Right hindlimb (tissue), 1 donor: Measurements from ENCODE around the gene ZC3H12D.
"Not testable (repeated sequence)": the region's sequence is repeated elsewhere in the genome, so short reads cannot be mapped to it uniquely, and the experiment has no call there.

Experiments
- DNase-seq: peaks from one replicate; pipeline ENCODE4 v3.0.0-alpha.2; 2018

The ZC3H12D gene

DNA sequence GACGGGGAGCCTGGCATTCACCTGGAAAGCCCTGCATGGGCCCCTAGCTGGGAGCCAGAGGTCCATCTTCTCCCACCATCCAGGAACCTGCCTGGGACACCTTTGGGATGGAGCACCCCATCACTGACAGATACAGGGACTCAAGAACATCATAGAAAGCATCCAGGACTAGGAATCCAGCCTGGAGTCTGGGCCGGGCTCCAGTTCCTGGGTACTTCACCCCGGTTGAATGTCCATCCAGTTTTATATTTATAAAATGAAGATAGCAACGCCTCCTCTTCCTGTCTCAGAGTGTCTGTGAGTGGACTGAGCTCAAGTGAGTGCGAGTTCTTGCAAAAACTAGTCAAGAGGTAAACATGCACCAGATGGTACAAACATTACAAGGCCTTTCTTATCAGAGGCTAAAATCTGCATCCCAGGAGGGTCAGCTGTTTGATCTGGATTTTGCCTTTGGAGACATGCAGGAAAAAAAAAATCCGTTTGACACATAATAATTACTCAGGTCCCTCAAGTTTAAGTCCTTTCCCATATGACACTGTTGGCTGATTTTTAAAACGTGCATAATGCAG, 27.4 kb downstream of the ZC3H12D start:
- no peak for DNase-seq

DNA sequence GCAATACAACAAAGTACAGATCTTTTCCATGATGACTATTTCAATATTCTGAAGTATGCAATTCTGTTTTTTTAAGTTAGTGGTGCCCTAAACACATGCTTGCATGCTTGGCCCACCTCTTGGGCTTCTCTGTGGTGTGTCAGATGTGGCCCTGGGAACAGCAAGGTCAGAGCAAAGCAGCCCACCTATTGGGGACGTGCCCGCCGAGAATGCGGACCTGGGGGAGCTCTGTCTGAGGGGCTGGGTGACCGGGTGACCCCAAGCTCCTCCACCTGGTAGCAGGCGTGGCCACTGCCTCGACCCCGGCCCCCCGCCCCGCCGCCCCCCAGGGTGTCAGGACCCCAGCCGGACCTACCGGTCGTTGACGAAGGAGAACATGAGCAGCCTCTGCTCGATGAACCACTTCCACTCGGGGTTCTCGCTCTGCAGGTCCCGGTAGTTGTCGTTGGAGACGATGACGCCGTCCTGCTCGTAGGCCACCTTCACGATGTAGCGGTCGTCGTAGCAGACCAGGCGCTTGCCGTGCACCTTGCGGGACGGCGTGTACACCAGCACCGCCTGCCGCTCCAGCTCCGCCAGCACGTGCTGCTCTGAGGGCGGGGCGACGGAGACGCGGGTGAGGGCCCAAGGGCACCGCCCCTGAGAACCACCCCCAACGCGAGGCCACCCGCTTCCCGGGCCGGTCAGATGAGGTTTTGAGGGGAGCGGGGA, 28.3 kb downstream of the ZC3H12D start:
- no peak for DNase-seq

DNA sequence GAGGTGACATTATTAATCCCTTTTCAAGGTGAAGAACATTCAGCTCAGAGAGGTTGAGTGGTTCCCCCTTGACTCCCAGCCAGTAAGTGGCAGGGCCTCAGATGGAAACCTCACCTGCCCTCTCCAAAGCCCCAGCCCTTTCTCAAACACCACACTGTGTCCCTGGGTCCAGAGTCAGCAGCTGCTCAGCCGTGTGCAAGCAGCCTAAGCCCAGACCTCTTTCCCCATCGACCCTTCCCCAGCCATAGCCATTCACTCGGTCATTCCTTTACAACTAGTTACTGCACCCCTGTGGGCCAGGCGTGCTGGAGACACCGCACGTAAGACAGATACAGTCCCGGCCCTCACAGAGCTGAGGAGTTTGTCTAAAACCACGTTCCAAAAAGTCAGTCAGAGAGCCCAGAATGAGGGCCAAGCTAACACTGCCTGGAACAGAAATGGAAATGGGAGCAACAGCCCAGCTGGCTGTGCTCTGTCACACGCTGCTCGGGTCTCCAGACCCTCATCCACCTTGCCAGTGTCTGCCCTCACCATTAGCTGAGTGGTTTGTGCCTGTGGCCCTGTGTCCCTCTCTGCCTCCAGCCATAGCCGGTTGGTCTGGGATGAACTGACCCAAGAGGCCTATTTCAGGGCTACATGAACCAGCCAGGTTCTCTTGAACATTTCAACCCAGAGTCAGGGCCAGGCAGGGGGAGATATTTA, 29.6 kb downstream of the ZC3H12D start:
- no peak for DNase-seq

DNA sequence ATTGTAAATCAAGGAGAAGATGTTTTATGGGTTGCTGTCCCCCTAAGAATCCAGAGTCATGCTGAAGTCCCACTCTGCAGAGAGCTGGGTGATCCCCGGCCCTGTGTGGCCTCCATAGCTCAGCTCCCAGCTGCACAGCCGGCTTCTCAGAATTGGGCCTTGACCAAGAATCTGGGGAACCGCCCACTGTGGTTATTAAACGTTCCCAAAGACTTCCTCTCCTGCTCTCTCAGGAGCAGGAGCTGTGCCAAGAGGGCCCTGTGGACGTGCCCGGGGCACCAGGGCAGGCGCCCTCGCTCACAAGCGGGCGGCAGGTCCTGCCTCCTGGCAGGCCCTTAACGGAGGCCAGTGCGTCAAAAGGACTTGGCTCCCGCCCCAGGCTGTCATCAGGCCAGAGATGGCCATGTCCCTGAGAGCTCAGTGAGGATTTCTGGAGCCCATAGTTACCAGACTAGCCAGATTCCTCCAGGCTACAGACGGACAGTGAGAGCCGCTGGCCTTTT, 30.4 kb downstream of the ZC3H12D start:
- DNase-seq: peak; percentile 90

DNA sequence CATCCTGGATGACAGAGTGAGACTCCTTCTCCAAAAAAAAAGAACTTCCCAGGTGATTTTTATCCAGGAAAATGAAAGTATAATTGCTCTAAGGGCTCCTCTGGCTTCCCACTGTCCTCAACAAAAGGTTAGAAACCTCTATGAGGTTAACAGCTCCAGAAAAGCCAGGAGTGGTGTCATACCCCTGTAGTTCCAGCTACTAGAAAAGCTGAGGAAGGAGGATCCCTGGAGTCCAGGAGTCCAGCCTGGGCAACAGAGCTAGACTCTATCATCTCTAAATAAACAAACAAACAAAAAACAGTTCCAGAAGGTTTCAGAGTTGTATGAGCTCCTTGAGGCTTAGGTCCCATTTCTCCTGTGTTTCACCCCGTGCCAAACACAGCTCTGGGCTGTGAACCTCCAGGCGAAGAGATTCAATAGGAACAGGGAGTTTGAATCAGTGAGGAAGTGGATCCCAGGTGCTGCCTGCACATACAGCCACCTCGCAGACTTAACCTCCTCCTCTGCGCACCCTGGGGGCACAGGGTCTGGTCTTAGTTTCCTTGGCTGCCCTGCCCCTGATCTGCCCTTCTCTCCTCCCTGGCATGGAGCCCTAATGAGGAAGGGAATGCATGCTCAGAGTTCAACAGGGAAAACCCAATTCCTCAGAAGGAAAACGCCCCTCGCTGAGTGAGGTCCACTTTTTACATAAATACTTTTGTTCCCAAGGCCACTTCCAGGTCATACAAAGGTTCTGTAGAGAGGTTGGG, 31.0 kb downstream of the ZC3H12D start:
- no peak for DNase-seq

DNA sequence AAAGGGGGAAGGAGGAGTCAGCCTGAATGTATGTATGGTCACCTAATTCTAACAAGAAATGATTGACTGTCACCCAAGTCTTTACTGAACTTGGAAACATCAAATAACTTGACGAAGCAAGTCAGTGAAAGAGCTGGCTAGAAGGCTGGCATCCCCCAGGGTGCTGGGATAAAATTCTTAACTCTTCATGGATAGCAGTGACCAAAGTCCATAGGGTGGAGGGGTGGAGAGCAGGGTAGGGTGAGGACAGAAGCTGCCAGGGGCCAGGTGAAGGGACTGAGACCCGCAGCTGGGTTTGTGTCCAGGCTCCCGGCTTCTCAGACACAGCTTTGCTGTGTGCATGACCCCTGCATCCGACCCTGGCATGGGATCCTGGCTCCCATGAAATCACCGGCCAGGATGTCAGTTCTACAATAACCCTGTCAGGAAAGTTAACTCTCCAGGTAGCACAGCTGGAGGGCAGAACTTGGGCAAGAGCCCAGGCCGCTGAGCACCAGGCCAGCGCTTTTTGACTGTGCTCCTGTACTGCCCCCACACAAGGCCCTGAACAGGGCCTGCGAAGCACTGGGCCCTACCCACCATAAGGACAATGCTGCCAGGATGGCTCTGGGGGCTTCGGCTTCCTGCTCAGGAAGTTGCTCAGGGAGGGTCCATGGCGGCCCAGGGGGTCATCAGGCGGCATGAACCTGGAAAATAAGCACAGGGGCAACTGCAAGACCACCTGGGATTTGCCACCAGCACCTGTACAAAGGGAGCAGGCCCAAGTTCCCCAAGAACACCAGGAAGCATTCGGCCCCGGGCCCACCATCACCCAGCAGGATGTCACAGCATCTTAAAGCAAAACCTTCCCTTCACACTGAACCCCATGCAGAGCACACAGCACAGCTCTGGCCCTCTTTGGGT, 32.5 kb downstream of the ZC3H12D start:
- no peak for DNase-seq

DNA sequence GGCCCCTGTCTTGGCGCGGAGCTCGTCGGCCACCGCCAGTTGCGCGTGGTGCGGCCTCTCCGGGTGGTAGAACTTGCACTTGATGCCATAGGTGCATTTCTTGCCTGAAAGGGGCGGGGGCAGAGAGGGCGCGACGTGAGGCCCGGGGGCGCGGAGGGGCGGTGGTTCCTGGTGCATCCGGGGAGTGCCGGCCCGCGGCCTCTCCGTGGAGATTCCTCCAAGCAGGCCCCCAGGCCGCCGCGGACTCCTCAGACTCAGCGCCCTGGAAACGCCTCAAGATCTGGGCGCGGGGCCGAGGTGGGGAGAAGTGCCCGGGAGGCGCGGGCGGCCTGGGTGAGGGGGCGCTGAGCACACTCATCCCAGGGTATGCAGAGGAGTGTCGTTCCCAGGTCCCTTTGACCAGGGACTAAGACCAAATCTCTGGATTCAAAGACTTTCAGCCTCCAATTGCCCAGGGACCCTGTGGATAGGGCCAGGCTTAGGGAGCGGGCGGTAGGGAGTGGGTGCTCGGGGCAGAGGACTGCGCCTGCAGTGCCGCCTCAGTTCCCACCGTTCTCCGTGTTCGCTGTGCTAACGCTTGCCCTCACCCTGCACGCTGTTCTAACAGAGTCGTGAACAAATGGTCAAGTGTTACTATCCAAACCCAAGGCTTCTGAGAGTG, 33.3 kb downstream of the ZC3H12D start:
- no peak for DNase-seq

DNA sequence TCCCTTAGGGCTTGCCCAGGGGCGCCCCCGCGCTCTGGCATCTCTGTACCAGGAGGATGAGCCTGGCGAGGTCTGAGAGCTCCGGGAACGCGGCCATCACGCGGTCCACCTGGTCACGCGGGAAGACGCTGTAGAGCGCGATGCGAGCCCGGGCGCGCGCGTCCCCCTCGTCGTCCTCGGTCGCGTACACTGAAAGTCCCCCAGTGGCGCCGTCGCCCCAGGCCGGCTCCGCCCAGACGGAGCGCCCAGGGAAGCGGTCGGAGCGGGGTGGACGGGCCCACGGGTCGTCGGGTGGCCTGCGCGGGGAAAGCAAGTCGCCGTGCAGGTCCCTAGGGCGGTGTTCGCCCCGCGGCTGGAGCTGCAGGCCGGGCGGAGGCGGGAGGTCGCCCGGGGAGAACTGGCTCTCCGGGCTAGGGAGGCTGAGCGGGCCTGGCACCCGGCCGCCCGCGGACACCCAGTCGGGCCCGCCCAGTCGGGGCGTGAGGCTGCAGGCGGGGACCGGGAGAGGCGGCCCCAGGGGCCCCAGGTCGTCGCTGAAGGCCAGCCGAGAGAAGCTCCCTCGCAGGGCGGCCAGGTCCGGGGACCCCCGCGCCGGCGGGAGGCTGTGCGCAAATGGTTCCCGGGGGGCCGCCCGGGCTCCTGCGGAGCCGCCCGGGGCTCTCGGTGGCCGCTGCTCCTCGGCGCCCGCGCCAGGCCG, 34.0 kb downstream of the ZC3H12D start:
- no peak for DNase-seq

DNA sequence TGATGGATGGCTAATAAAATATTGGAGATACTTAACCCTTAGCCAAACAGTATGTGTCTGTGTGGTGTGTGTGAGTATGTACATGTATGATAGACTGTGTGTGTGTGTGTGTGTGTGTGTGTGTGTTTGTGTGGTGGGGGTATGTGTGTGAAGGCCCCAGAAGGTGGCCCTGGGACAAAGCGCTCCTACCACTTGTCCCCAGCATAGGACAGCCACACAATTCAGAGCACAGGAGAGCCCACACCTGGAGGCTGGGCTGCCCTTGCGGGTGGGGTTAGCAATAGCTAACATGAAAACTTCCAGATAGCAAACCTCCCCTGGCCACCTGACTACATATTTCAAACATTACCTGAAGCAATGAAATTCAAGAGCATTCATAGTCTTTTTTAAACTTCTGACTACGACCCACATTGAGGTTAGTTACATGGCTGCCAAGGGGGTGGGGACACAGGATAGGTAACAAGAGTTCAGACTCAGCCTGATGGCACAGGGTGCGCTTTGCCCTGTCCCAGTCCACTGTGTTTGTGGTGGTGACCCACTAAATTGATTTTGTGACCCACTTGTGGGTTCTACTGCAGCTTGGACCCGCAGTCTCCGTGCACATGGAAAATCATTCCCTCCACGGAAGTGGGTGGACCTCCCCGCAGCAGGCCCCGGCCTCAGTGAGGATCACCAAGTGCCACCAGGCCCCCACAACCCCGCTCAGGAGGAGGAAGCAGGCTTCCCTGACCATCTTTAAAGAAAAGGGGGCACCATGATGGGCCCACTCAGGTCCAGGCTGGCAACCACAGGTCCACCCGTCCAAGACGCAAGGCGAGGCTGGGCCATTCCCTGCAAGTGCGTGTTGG, 34.8 kb downstream of the ZC3H12D start:
- DNase-seq: no peak

DNA sequence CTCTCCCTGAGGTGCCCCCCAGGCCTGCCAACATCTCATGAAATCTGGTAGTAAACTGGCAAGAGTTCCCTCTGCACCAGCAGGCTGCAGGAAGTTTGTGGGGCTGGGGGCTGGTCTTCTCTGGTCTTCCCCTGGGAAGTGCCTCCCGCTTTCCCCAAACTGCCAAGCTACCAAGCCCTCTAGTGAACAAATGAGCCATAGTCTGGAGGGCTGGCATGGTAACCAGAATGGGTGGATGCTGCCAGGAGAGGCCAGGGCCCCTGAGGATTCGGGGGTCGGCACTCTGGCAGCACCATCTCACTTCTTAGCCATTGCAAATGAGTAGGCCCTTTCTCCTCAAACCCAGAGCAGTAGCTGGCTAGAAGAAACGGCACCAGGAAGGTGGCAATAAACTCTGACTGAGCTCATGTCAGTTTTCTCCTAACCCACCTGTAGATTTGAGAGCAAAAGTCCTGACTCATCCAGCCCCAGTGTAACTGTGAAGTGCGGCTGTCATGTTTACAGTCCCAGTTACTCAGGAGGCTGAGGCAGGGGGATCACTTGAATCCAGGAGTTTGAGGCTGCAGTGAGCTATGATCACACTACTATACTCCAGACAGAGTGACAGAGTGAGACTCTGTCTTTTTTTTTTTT, 35.9 kb downstream of the ZC3H12D start:
- DNase-seq: no peak

DNA sequence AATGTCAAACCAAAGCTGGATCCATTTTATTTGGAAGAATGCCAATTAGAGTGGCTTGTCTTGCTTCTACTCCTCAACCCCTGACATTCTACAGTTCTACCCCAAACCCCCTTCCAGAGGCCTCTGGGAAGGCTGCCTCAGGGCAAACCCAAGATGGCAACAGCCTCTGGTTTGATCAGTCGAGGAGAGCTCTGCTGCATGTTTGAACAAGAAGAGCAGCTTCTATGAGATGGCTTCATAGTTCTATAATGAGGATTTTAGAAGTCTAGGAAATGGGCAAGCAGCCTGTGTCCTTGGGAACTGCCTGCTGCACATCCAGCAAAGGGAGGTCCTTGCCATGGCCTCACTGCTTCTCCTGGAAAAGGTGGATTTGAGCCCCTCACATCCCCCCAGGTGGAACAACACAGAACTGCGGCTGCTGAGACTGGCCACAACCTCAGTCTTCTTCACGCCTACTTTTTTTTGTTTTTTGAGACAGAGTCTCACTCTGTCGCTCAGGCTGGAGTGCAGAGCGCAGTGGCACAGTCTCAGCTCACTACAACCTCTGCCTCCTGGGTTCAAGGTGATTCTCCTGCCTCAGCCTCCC, 37.9 kb downstream of the ZC3H12D start:
- no peak for DNase-seq

DNA sequence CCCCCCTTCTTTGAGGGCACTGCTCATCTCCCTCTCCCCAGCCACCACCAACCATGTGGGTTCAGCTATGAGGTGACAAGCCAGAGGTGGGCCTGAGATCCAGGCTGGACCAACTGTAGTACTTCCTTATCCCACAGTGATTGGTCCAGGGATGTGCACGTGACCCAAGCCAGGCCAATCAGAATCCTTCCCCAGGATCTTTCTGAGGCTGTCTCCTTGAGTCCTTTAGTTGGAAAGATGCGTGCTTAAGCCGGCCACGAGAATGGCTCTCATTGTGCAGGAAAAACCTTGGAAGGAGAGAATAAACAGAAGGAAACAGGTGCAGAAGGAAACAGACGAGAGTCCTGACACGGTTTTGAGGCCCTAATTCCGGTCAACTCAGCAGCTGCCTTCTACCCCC, 39.2 kb downstream of the ZC3H12D start:
- DNase-seq: no peak

DNA sequence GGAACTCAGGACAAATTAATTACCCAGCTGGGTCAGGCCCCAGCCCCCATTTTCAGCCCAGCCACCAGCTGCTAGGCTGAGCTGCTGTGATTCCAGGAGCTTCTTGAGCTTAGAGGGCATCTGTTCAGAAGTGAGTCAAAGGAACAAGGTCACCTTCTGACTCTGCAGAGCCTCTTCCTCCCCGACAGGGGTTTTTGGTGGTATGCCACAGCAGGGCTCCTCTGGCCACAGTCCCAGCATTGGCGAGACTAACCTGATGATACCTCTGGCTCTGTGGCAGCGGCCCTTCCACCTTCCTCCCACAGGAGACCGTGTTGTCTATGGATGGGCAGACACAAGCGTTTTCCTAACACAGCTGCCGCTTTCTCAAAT, 39.7 kb downstream of the ZC3H12D start:
- DNase-seq: no peak

DNA sequence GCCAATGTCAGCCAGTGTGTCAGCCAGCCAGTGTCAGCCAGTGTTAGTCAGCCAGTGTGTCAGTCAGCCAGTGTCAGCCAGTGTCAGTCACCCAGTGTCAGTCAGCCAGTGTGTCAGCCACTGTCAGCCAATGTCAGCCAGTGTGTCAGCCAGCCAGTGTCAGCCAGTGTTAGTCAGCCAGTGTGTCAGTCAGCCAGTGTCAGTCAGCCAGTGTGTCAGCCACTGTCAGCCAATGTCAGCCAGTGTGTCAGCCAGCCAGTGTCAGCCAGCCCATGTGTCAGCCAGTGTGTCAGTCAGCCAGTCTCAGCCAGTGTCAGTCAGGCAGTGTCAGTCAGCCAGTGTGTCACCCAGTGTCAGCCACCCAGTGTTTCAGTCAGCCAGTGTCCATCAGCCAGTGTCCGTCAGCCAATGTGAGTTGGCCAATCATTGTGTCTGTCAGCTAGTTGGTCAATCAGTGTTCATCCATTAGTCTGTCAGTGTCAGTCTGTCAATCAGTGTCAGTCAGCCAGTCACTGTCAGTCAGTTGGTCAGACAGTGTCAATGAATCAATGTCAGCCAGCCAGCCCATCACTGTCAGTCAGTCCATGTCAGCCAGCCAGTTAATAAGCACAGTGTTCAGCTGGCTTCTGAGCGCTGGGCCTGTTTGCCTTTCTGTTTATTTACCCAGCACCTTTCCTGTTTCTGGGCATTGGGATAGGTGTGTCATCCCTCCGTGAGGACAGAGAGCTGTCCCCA, 40.3 kb downstream of the ZC3H12D start:
- DNase-seq: not testable (repeated sequence)

DNA sequence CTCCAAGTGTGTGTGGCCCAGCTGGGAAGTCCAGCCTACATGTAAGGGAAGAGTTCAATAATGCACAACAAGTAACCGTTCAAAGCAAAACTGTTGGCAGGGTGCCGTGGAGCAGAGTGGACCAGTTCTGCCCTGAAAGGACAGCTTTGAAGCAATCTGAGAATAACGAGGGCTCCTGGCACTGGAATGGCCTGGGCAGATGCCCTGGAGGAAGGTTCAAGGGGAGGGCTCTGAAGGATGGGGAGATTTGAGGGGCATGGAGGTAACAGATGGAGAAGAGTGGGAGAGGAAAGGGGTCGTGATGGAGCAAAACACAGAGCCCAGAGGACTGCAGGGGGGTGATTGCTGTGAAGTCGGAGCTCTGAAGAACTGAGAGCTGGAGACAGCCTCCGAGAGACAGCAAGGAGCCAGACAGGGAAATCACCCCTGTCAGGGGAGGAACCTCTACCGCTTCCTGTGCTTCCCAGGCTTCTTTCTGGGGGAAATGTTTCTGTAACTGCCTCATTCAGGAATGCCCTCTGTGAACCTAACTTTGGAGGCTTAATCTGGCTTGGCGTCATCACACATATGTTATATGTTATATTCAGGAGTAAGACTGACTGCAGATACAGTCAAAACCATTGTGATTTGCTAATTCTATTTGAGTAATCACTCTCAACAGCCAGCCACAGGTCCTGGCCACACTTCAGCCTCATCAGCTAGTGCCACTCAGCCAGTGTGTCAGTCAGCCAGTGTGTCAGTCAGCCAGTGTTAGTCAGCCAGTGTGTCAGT, 41.2 kb downstream of the ZC3H12D start:
- no peak for DNase-seq

DNA sequence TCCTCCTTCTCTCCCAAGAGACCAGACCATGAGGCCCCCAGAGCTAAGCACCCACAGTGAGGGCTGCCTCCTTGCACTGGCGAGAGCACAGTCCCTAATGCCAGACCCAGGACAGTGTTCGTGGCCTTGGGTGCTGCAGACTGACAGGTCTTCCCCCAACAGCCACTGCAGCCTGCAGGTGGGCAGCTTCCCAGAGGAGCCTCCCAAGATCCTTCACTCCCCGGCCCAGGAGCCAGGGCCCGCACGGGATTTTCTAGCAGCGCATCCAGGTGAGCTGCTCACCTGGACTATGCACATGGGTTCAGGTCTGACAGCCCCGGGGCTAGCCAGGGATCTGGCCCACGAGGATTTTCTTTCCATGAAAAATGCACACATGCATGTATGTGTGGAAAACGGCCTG, 43.1 kb downstream of the ZC3H12D start:
- DNase-seq: no peak
